Liver (tissue), 2 donors: ENCODE results near the gene SPTBN4.

Experiments
- CTCF ChIP-seq: fragments of 150-350 bp; IDR thresholded peaks from 2 replicates; pipeline ENCODE4 v1.5.1; 2017; ENCODE audit warnings: improper control_type of control experiment, low read depth, low read length; ENCODE audit not compliant: missing input control
- YY1 ChIP-seq: IDR thresholded peaks from 2 replicates; pipeline ENCODE4 v1.6.1; 2016; ENCODE audit warnings: antibody characterized with exemption, mild to moderate bottlenecking
- donor health status: healthy.

GRCh38 chr19:40420451-40420765, 46.4 kb upstream of the SPTBN4 start:
- TF ChIP-seq CTCF, result no peak
- no peak for TF ChIP-seq YY1
